Measurements from ENCODE around the gene LRRC75A.

GRCh38 chr17:16444258-16444886, 47.6 kb downstream of the LRRC75A start:
- TF ChIP-seq CTCF (conservative IDR thresholded peaks at IDR 0.05; ENCODE audit: low read length): no peak
- no peak for TF ChIP-seq EZH2phosphoT487 (IDR thresholded peaks at IDR 0.05; ENCODE audit: borderline replicate concordance)
